Activated CD8-positive, alpha-beta T cell treated with anti-CD3 and anti-CD28 coated beads for 36 hours (primary cell): ENCODE data around the gene TSC2. TPM values are rescaled to one million over a fixed set of nuclear protein-coding genes. Genes with fewer than 3 reads are reported as not detected.
"Not testable (repeated sequence)": the region's sequence is repeated elsewhere in the genome, so short reads cannot be mapped to it uniquely, and the experiment has no call there.

Experiments
- ATAC-seq: fragments of 200-7000 bp; cut with Tn5 transposase; one replicate; pipeline ENCODE4 v1.10.0; 2021; ENCODE audit warnings: mild to moderate bottlenecking, moderate library complexity
- CTCF ChIA-PET: fragments of 350-600 bp; sonication (Branson Sonifier 250); formaldehyde crosslinking; loops from one replicate; lab custom pipeline; 2021; ENCODE audit warnings: antibody characterized with exemption; lab: Charles Lee
- POLR2A ChIA-PET: fragments of 350-600 bp; sonication (Branson Sonifier 250); formaldehyde crosslinking; loops from one replicate; lab custom pipeline; 2021; ENCODE audit warnings: antibody characterized with exemption; lab: Charles Lee
- DNase-seq: peaks from one replicate; pipeline ENCODE4 v3.0.0-alpha.2; 2020
- H3K27ac Mint-ChIP-seq: one replicate; pipeline ENCODE4 v1.8.0; 2021; ENCODE audit warnings: mild to moderate bottlenecking, mixed read lengths
- H3K27me3 Mint-ChIP-seq: one replicate; pipeline ENCODE4 v1.8.0; 2021; ENCODE audit warnings: mixed read lengths
- H3K36me3 Mint-ChIP-seq: one replicate; pipeline ENCODE4 v1.8.0; 2021; ENCODE audit warnings: low read depth, mixed read lengths
- H3K4me1 Mint-ChIP-seq: one replicate; pipeline ENCODE4 v1.8.0; 2021; ENCODE audit warnings: low read depth, mixed read lengths
- H3K4me3 Mint-ChIP-seq: one replicate; pipeline ENCODE4 v1.8.0; 2021; ENCODE audit warnings: mild to moderate bottlenecking, moderate library complexity, mixed read lengths
- H3K9me3 Mint-ChIP-seq: one replicate; pipeline ENCODE4 v1.8.0; 2021; ENCODE audit warnings: mixed read lengths
- CTCF ChIP-seq: fragments of 200-600 bp; IDR thresholded peaks from one replicate; pipeline ENCODE4 v1.8.0; 2022; ENCODE audit warnings: antibody characterized with exemption, mild to moderate bottlenecking
- intact Hi-C: fragments of 100-400 bp; cut with micrococcal nuclease; formaldehyde crosslinking; loops from one replicate; pipeline ENCODE4 v1.10.0; 2022
- total RNA-seq, 2 experiments: library from RNA; stranded (reverse); gene quantifications; one replicate each; pipeline ENCODE4 v1.2.3, GENCODE V29; 2021

Gene TSC2
- total RNA-seq, 2 experiments from 2014 or later = 54.4 to 57.3 TPM

- H3K4me1 Mint-ChIP-seq = no peaks in the 10 kb centered on the region
- H3K36me3 Mint-ChIP-seq = peaks cover 2% of the 10 kb centered on the region
- intact Hi-C loops = no loop called here
- H3K27ac Mint-ChIP-seq = no peak overlapping the region
- ATAC-seq (no peak), DNase-seq (no peak)
- no peak for TF ChIP-seq CTCF
- no peak overlapping the region for H3K4me3 Mint-ChIP-seq
- CTCF ChIA-PET = no interaction called here
- POLR2A ChIA-PET = no interaction called here
- no peaks in the 10 kb centered on the region for H3K27me3 Mint-ChIP-seq
- no peaks in the 10 kb centered on the region for H3K9me3 Mint-ChIP-seq
Measured at GRCh38 chr16:2095918-2096582, 48.3 kb downstream of the TSC2 start.

- H3K9me3 Mint-ChIP-seq = no peaks in the 10 kb centered on the region
- POLR2A ChIA-PET = no interaction called here
- TF ChIP-seq CTCF = no peak
- CTCF ChIA-PET = no interaction called here
- peaks cover 2% of the 10 kb centered on the region for H3K36me3 Mint-ChIP-seq
- ATAC-seq (no peak), DNase-seq (no peak)
- H3K4me1 Mint-ChIP-seq = no peaks in the 10 kb centered on the region
- no peak overlapping the region for H3K4me3 Mint-ChIP-seq
- intact Hi-C loops = no loop called here
- H3K27me3 Mint-ChIP-seq = no peaks in the 10 kb centered on the region
- H3K27ac Mint-ChIP-seq = no peak overlapping the region
Measured at GRCh38 chr16:2096853-2097595, 49.2 kb downstream of the TSC2 start.

GRCh38 chr16:2097689-2098088, 49.9 kb downstream of the TSC2 start:
- H3K36me3 Mint-ChIP-seq, POLR2A ChIA-PET, H3K4me1 Mint-ChIP-seq, H3K9me3 Mint-ChIP-seq, ATAC-seq, H3K27ac Mint-ChIP-seq, intact Hi-C loops, H3K27me3 Mint-ChIP-seq, H3K4me3 Mint-ChIP-seq, DNase-seq, CTCF ChIA-PET: not testable (repeated sequence)

GRCh38 chr16:2101581-2101980, 53.8 kb downstream of the TSC2 start:
- H3K27ac Mint-ChIP-seq, CTCF ChIA-PET: not testable (repeated sequence)

GRCh38 chr16:2102471-2102870, 54.7 kb downstream of the TSC2 start:
- H3K9me3 Mint-ChIP-seq = no peaks in the 10 kb centered on the region
- TF ChIP-seq CTCF = no peak
- no peaks in the 10 kb centered on the region for H3K4me1 Mint-ChIP-seq
- H3K4me3 Mint-ChIP-seq = no peak overlapping the region
- ChIA-PET POLR2A (no interaction called here), CTCF (no interaction called here)
- DNase-seq (no peak), ATAC-seq (no peak)
- H3K27me3 Mint-ChIP-seq = no peaks in the 10 kb centered on the region
- H3K36me3 Mint-ChIP-seq = peaks cover 3% of the 10 kb centered on the region
- H3K27ac Mint-ChIP-seq = no peak overlapping the region
- intact Hi-C loops = no loop called here

More at GRCh38 chr16:2101581-2101980, 53.8 kb downstream of the TSC2 start:
- H3K9me3 Mint-ChIP-seq, H3K4me1 Mint-ChIP-seq, DNase-seq, POLR2A ChIA-PET, intact Hi-C loops, H3K36me3 Mint-ChIP-seq, H3K4me3 Mint-ChIP-seq, ATAC-seq, H3K27me3 Mint-ChIP-seq: not testable (repeated sequence)

- H3K9me3 Mint-ChIP-seq, H3K27me3 Mint-ChIP-seq, intact Hi-C loops, ATAC-seq, CTCF ChIA-PET, H3K4me3 Mint-ChIP-seq, POLR2A ChIA-PET, H3K27ac Mint-ChIP-seq, DNase-seq, H3K36me3 Mint-ChIP-seq, H3K4me1 Mint-ChIP-seq: not testable (repeated sequence)
Measured at GRCh38 chr16:2104464-2104863, 56.7 kb downstream of the TSC2 start.

- POLR2A ChIA-PET, H3K4me1 Mint-ChIP-seq, DNase-seq, intact Hi-C loops, H3K4me3 Mint-ChIP-seq, H3K27ac Mint-ChIP-seq, CTCF ChIA-PET, ATAC-seq, H3K9me3 Mint-ChIP-seq, H3K36me3 Mint-ChIP-seq, H3K27me3 Mint-ChIP-seq: not testable (repeated sequence)
Measured at GRCh38 chr16:2105291-2105690, 57.5 kb downstream of the TSC2 start.

- H3K36me3 Mint-ChIP-seq, H3K9me3 Mint-ChIP-seq, H3K27ac Mint-ChIP-seq, intact Hi-C loops, H3K27me3 Mint-ChIP-seq, ATAC-seq, H3K4me1 Mint-ChIP-seq, CTCF ChIA-PET, DNase-seq, H3K4me3 Mint-ChIP-seq, POLR2A ChIA-PET: not testable (repeated sequence)
Measured at GRCh38 chr16:2105769-2106168, 58.0 kb downstream of the TSC2 start.

- H3K27ac Mint-ChIP-seq, H3K4me3 Mint-ChIP-seq, H3K36me3 Mint-ChIP-seq, H3K9me3 Mint-ChIP-seq, H3K4me1 Mint-ChIP-seq, ATAC-seq, DNase-seq, CTCF ChIA-PET, POLR2A ChIA-PET, H3K27me3 Mint-ChIP-seq, intact Hi-C loops: not testable (repeated sequence)
Measured at GRCh38 chr16:2106211-2106610, 58.4 kb downstream of the TSC2 start.
